OCI-LY1 (cell line): ENCODE data around the gene KCNK2.

ENCODE experiments used
- EZH2 ChIP-seq: fragments of 200-600 bp; sonication (generic), shearing (Covaris generic); IDR thresholded peaks from 2 replicates; pipeline ENCODE4 v1.8.0; 2017; ENCODE audit warnings: borderline replicate concordance, mixed run types, mild to moderate bottlenecking, antibody characterized with exemption, low read length, moderate library complexity, mixed read lengths
- TF ChIP-seq, protein P1 (sequence below): fragments of 200-600 bp; sonication (generic), shearing (Covaris generic); IDR thresholded peaks from 2 replicates; pipeline ENCODE4 v1.5.1; 2017; ENCODE audit warnings: mild to moderate bottlenecking, antibody characterized with exemption, low read length, moderate library complexity, mixed read lengths

DNA sequence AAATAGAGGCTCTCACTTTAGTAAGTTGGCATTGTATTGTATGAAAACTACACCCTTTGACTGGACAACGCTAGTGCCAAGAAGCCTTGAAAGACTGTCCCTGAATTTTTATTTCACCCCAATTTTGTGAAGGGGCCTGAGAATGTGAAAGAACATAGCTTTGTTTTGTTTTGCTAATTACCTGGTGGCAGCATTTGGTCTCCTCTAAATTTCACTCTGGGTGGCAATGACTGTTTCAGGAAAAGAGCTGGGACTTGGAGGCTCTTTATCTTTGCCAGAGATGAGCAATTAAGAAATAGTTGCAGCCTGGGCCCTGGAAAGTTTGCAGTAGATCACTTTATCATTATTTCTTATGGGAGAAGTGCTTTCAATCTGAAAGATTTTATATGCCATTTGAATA, 117.6 kb downstream of the KCNK2 start:
- TF ChIP-seq, protein P1, sequence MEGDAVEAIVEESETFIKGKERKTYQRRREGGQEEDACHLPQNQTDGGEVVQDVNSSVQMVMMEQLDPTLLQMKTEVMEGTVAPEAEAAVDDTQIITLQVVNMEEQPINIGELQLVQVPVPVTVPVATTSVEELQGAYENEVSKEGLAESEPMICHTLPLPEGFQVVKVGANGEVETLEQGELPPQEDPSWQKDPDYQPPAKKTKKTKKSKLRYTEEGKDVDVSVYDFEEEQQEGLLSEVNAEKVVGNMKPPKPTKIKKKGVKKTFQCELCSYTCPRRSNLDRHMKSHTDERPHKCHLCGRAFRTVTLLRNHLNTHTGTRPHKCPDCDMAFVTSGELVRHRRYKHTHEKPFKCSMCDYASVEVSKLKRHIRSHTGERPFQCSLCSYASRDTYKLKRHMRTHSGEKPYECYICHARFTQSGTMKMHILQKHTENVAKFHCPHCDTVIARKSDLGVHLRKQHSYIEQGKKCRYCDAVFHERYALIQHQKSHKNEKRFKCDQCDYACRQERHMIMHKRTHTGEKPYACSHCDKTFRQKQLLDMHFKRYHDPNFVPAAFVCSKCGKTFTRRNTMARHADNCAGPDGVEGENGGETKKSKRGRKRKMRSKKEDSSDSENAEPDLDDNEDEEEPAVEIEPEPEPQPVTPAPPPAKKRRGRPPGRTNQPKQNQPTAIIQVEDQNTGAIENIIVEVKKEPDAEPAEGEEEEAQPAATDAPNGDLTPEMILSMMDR: no peak
- TF ChIP-seq EZH2: no peak
